ENCODE results near the gene RAD17. TPM values are rescaled to one million over a fixed set of nuclear protein-coding genes. Genes with fewer than 3 reads are reported as not detected.

Gene RAD17
- total and polyA plus RNA-seq, 4 donors = 6.0 to 14.5 (median 11.8) TPM

- no peak for TF ChIP-seq CTCF (IDR thresholded peaks at IDR 0.05; ENCODE audit: low read depth, low read length, missing input control)
- TF ChIP-seq JUND (IDR thresholded peaks at IDR 0.05) = no peak
Observed at GRCh38 chr5:69416180-69416579, 46.6 kb downstream of the RAD17 start (continued).

GRCh38 chr5:69416699-69417098 lies 47.1 kb downstream of the RAD17 start:
- Histone ChIP-seq H3K9ac (ENCODE audit: low read depth in 1 of 2, low read length in 2 of 2) (peak overlapping the region in 1 of 2 donors; percentile 70), H3K4me3 (ENCODE audit: low read depth in 1 of 3, low read length in 3 of 3) (no peak overlapping the region)

GRCh38 chr5:69418554-69418953 lies 48.9 kb downstream of the RAD17 start:
- no peak overlapping the region for H3K27ac ChIP-seq (ENCODE audit: low read depth in 1 of 2, low read length in 2 of 2)

More at GRCh38 chr5:69416699-69417098, 47.1 kb downstream of the RAD17 start:
- H3K27me3 ChIP-seq (ENCODE audit: control insufficient read depth in 4 of 4, insufficient read depth in 4 of 4, low read length in 3 of 4) = no peaks in the 10 kb centered on the region
- no peak for TF ChIP-seq ATF3 (IDR thresholded peaks at IDR 0.05)
- TF ChIP-seq HNF4G (IDR thresholded peaks at IDR 0.05) = no peak
- no peak for TF ChIP-seq MAX (IDR thresholded peaks at IDR 0.05)
- no peak for TF ChIP-seq NR2F2 (IDR thresholded peaks at IDR 0.05)
- H3K36me3 ChIP-seq (ENCODE audit: control insufficient read depth in 4 of 4, insufficient read depth in 3 of 4, low read depth in 1 of 4, low read length in 3 of 4) = peaks cover 0 to 12% (median 3%) of the 10 kb centered on the region in 4 donors
- no peak overlapping the region for H3K27ac ChIP-seq (ENCODE audit: low read depth in 1 of 2, low read length in 2 of 2)
- H3K4me1 ChIP-seq (ENCODE audit: control insufficient read depth in 4 of 4, insufficient read depth in 4 of 4, low read length in 3 of 4) = peaks cover 0 to 19% (median 4%) of the 10 kb centered on the region in 4 donors
- no peaks in the 10 kb centered on the region for H3K9me3 ChIP-seq (ENCODE audit: control insufficient read depth in 4 of 4, low read length in 3 of 4)
- no peak for DNase-seq (ENCODE audit: low spot score)

More at GRCh38 chr5:69418554-69418953, 48.9 kb downstream of the RAD17 start:
- H3K9ac ChIP-seq (ENCODE audit: low read depth in 1 of 2, low read length in 2 of 2) = no peak overlapping the region
- TF ChIP-seq ATF3 (IDR thresholded peaks at IDR 0.05) (no peak), MAX (IDR thresholded peaks at IDR 0.05) (no peak), EGR1 (IDR thresholded peaks at IDR 0.05; ENCODE audit: low read depth in 2 of 2) (no peak), HNF4A (conservative IDR thresholded peaks at IDR 0.05) (no peak), JUND (IDR thresholded peaks at IDR 0.05) (no peak), REST (IDR thresholded peaks at IDR 0.05) (no peak), FOXA1 (IDR thresholded peaks at IDR 0.05) (no peak), HNF4G (IDR thresholded peaks at IDR 0.05) (no peak), TAF1 (conservative IDR thresholded peaks at IDR 0.05) (no peak), FOXA2 (IDR thresholded peaks at IDR 0.05) (no peak), SP1 (IDR thresholded peaks at IDR 0.05) (no peak), RXRA (IDR thresholded peaks at IDR 0.05) (no peak), GABPA (IDR thresholded peaks at IDR 0.05 in 1 of 2, conservative IDR thresholded peaks at IDR 0.05 in 1 of 2) (no peak), CTCF (IDR thresholded peaks at IDR 0.05; ENCODE audit: low read depth, low read length, missing input control) (no peak), ZBTB33 (IDR thresholded peaks at IDR 0.05) (no peak)
- peaks cover 0 to 11% (median 3%) of the 10 kb centered on the region in 4 donors for H3K36me3 ChIP-seq (ENCODE audit: control insufficient read depth in 4 of 4, insufficient read depth in 3 of 4, low read depth in 1 of 4, low read length in 3 of 4)
- 93% methylated on average over 3 of the region's 3 CpGs for WGBS
- H3K27me3 ChIP-seq (ENCODE audit: control insufficient read depth in 4 of 4, insufficient read depth in 4 of 4, low read length in 3 of 4) = no peaks in the 10 kb centered on the region
- no peak for DNase-seq (ENCODE audit: low spot score)
- no peak overlapping the region for H3K4me3 ChIP-seq (ENCODE audit: low read depth in 1 of 3, low read length in 3 of 3)
- H3K4me1 ChIP-seq (ENCODE audit: control insufficient read depth in 4 of 4, insufficient read depth in 4 of 4, low read length in 3 of 4) = peaks cover 0 to 19% (median 4%) of the 10 kb centered on the region in 4 donors
- H3K9me3 ChIP-seq (ENCODE audit: control insufficient read depth in 4 of 4, low read length in 3 of 4) = no peaks in the 10 kb centered on the region
